Pons (tissue), 1 donor: ENCODE results near the gene ACSL3.

Experiments used
- DNase-seq: peaks from one replicate; pipeline ENCODE4 v3.0.0-alpha.2; 2016; ENCODE audit warnings: low spot score

The ACSL3 gene

GRCh38 chr2:222943820-222944219, 83.0 kb downstream of the ACSL3 start:
- no peak for DNase-seq

- no peak for DNase-seq
These were observed 83.7 kb downstream of the ACSL3 start for GRCh38 chr2:222944552-222944951.

- DNase-seq, result no peak
These were observed 84.3 kb downstream of the ACSL3 start for GRCh38 chr2:222944971-222945740.

GRCh38 chr2:222945887-222946286, 85.1 kb downstream of the ACSL3 start:
- no peak for DNase-seq

- DNase-seq, result no peak
These were observed 86.0 kb downstream of the ACSL3 start for GRCh38 chr2:222946700-222947287.

- no peak for DNase-seq
These were observed 88.2 kb downstream of the ACSL3 start for GRCh38 chr2:222949073-222949472.

GRCh38 chr2:222949690-222950323, 89.0 kb downstream of the ACSL3 start:
- DNase-seq, result no peak

- no peak for DNase-seq
These were observed 89.9 kb downstream of the ACSL3 start for GRCh38 chr2:222950638-222951285.

- DNase-seq, result no peak
These were observed 91.4 kb downstream of the ACSL3 start for GRCh38 chr2:222952204-222952603.

- DNase-seq, result no peak
These were observed 94.2 kb downstream of the ACSL3 start for GRCh38 chr2:222955008-222955407.

- DNase-seq, result no peak
These were observed 98.5 kb downstream of the ACSL3 start for GRCh38 chr2:222959358-222959757.

GRCh38 chr2:222960126-222960525, 99.3 kb downstream of the ACSL3 start:
- no peak for DNase-seq

GRCh38 chr2:222963641-222964040, 102.8 kb downstream of the ACSL3 start:
- DNase-seq, result no peak

- DNase-seq, result no peak
These were observed 103.7 kb downstream of the ACSL3 start for GRCh38 chr2:222964376-222965031.

- no peak for DNase-seq
These were observed 104.7 kb downstream of the ACSL3 start for GRCh38 chr2:222965555-222965954.

GRCh38 chr2:222968550-222969155, 107.8 kb downstream of the ACSL3 start:
- no peak for DNase-seq

GRCh38 chr2:222969491-222969890, 108.7 kb downstream of the ACSL3 start:
- no peak for DNase-seq

- no peak for DNase-seq
These were observed 111.6 kb downstream of the ACSL3 start for GRCh38 chr2:222972420-222972819.

- DNase-seq, result no peak
These were observed 112.4 kb downstream of the ACSL3 start for GRCh38 chr2:222973237-222973636.

- DNase-seq, result no peak
These were observed 112.9 kb downstream of the ACSL3 start for GRCh38 chr2:222973733-222974132.

GRCh38 chr2:222976521-222977061, 115.8 kb downstream of the ACSL3 start:
- DNase-seq, result no peak

- DNase-seq, result no peak
These were observed 116.3 kb downstream of the ACSL3 start for GRCh38 chr2:222977121-222977520.
